ENCODE data around the gene POLDIP3.
"Not testable (repeated sequence)": the region's sequence is repeated elsewhere in the genome, so short reads cannot be mapped to it uniquely, and the experiment has no call there.

POLDIP3 gene

GRCh38 chr22:42610186-42610585 lies 4.5 kb downstream of the POLDIP3 start:
- DNase-seq (ENCODE audit: low read depth) = peak; percentile 53
- H3K4me3 ChIP-seq (replicated peaks; ENCODE audit: low read depth, low read length) = peak overlapping the region; percentile 7
- no peak for TF ChIP-seq CTCF (IDR thresholded peaks at IDR 0.05; ENCODE audit: low read length, missing control alignments)

GRCh38 chr22:42608823-42609361 lies 5.8 kb downstream of the POLDIP3 start:
- H3K4me3 ChIP-seq (replicated peaks; ENCODE audit: low read depth, low read length) = peak overlapping the region; percentile 32
- DNase-seq (ENCODE audit: low read depth) = peak; percentile 64
- no peak for TF ChIP-seq CTCF (IDR thresholded peaks at IDR 0.05; ENCODE audit: low read length, missing control alignments)

- DNase-seq (ENCODE audit: low read depth) = no peak
- TF ChIP-seq CTCF (IDR thresholded peaks at IDR 0.05; ENCODE audit: low read length, missing control alignments) = no peak
- H3K4me3 ChIP-seq (replicated peaks; ENCODE audit: low read depth, low read length) = peak overlapping the region; percentile 32
Observed at GRCh38 chr22:42608136-42608822, 6.4 kb downstream of the POLDIP3 start.

GRCh38 chr22:42607641-42608040 lies 7.0 kb downstream of the POLDIP3 start:
- not testable (repeated sequence) for H3K4me3 ChIP-seq (replicated peaks; ENCODE audit: low read depth, low read length); DNase-seq (ENCODE audit: low read depth)

GRCh38 chr22:42604403-42604802 lies 10.3 kb downstream of the POLDIP3 start:
- peak; percentile 33 for DNase-seq (ENCODE audit: low read depth)
- H3K4me3 ChIP-seq (replicated peaks; ENCODE audit: low read depth, low read length) = no peak overlapping the region
- no peak for TF ChIP-seq CTCF (IDR thresholded peaks at IDR 0.05; ENCODE audit: low read length, missing control alignments)

- DNase-seq (ENCODE audit: low read depth) = no peak
- no peak for TF ChIP-seq CTCF (IDR thresholded peaks at IDR 0.05; ENCODE audit: low read length, missing control alignments)
- H3K4me3 ChIP-seq (replicated peaks; ENCODE audit: low read depth, low read length) = no peak overlapping the region
Observed at GRCh38 chr22:42603427-42603826, 11.3 kb downstream of the POLDIP3 start.

- no peak overlapping the region for H3K4me3 ChIP-seq (replicated peaks; ENCODE audit: low read depth, low read length)
- TF ChIP-seq CTCF (IDR thresholded peaks at IDR 0.05; ENCODE audit: low read length, missing control alignments) = no peak
- no peak for DNase-seq (ENCODE audit: low read depth)
Observed at GRCh38 chr22:42602470-42602869, 12.2 kb downstream of the POLDIP3 start.

Data from fibroblast of pulmonary artery (primary cell).